ENCODE measurements around the gene TGFA.

The TGFA gene

DNA sequence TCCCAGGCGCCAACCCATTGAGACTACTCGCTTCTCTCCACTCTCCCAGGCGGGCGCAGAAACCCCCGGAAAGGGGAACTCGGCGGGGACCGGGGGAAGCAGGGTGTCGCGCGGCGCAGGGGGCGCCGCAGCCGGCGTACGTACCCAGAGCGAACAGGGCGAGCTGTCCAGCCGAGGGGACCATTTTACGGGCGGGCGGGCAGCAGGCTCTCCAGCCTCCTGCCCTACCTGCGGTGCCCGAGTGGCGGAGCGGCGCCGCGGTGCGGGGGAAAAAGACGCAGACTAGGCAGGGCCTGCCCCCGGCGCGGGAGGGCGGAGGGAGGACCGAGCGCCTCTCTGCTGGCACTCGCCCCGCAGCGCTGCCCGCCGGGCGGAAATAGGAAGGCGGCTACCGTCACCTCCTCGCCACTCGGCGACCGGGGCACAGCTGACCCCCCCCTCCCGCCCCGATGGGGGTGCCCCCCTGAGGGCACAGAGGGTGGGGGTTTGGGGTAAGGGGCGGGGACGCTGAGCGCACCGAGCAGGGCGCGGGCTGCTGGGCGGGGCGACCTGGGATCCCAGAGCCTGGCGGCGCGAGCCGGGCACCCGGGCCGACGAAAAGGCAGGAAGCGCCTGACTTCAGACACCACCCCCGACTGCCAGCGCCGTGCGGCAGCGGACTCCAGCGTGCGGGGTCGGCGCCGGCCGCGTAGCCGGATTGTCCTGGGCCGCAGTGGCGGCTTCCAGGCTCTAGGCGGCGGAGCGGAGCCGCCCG, at the start of gene TGFA:
TGFA (minus strand) TSS at position 243 of the 754 bp plus-strand sequence; CDS start at position 184, 59 bp downstream.
- no peaks in the 10 kb centered on the region for H3K36me3 Mint-ChIP-seq
- DNase-seq (ENCODE audit: low spot score in 2 of 2) (peak; percentile 42 to 59), ATAC-seq (ENCODE audit: low read depth) (peak; percentile 76)
- no peaks in the 10 kb centered on the region for H3K9me3 Mint-ChIP-seq
- peaks cover 9% of the 10 kb centered on the region for H3K4me1 Mint-ChIP-seq
- H3K27ac Mint-ChIP-seq = no peak within 1 kb of the TSS
- H3K27me3 Mint-ChIP-seq = peaks cover 20% of the 10 kb centered on the region
- peak within 1 kb of the TSS; percentile 71 for H3K4me3 Mint-ChIP-seq

- H3K9me3 Mint-ChIP-seq = peaks cover 2% of the 10 kb centered on the region
- no peak overlapping the region for H3K4me3 Mint-ChIP-seq
- DNase-seq (ENCODE audit: low spot score in 2 of 2) = no peak
- H3K27me3 Mint-ChIP-seq = peaks cover 12% of the 10 kb centered on the region
- H3K4me1 Mint-ChIP-seq = no peaks in the 10 kb centered on the region
- no peak overlapping the region for H3K27ac Mint-ChIP-seq
- H3K36me3 Mint-ChIP-seq = peaks cover 1% of the 10 kb centered on the region
- ATAC-seq (ENCODE audit: low read depth) = no peak
Measured at GRCh38 chr2:70603066-70603465, 49.4 kb upstream of the TGFA start.

- ATAC-seq (ENCODE audit: low read depth) = no peak
- Mint-ChIP-seq H3K27me3 (peaks cover 5% of the 10 kb centered on the region), H3K36me3 (peaks cover 1% of the 10 kb centered on the region), H3K4me1 (no peaks in the 10 kb centered on the region), H3K9me3 (peaks cover 2% of the 10 kb centered on the region), H3K4me3 (no peak overlapping the region), H3K27ac (no peak overlapping the region)
- DNase-seq (ENCODE audit: low spot score in 2 of 2) = no peak
Measured at GRCh38 chr2:70598197-70598596, 44.6 kb upstream of the TGFA start.

GRCh38 chr2:70596739-70597138, 43.1 kb upstream of the TGFA start:
- H3K27me3 Mint-ChIP-seq = peaks cover 5% of the 10 kb centered on the region
- H3K36me3 Mint-ChIP-seq = peaks cover 1% of the 10 kb centered on the region
- peaks cover 2% of the 10 kb centered on the region for H3K9me3 Mint-ChIP-seq
- H3K4me1 Mint-ChIP-seq = no peaks in the 10 kb centered on the region
- no peak for DNase-seq (ENCODE audit: low spot score in 2 of 2)
- no peak overlapping the region for H3K4me3 Mint-ChIP-seq
- ATAC-seq (ENCODE audit: low read depth) = no peak
- no peak overlapping the region for H3K27ac Mint-ChIP-seq

DNA sequence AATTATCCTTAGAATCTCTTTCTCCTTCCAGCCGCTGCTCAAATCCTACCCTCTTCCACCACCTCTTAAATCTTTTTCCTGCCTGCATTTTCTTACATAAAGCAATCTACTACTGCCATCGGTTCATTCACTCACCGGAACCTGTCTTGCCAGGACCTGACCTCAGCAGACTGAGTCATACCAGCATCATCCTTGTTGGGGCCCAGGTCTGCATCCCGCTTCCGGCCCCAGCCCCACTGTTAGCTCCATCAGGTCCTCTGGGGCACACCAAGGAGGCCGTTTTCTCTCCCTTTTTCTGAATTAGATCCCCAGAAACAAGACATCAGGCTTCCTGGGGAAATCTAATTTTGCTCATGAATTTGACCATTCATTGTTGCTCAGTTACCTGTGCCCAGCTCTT, 42.7 kb upstream of the TGFA start:
- Mint-ChIP-seq H3K27me3 (peaks cover 5% of the 10 kb centered on the region), H3K27ac (no peak overlapping the region)

GRCh38 chr2:70583091-70583490, 29.5 kb upstream of the TGFA start:
- Mint-ChIP-seq H3K36me3 (no peaks in the 10 kb centered on the region), H3K4me3 (no peak overlapping the region), H3K4me1 (no peaks in the 10 kb centered on the region), H3K9me3 (no peaks in the 10 kb centered on the region), H3K27me3 (peaks cover 7% of the 10 kb centered on the region), H3K27ac (no peak overlapping the region)
- no peak for DNase-seq (ENCODE audit: low spot score in 2 of 2)
- no peak for ATAC-seq (ENCODE audit: low read depth)

More for the DNA sequence above, 42.7 kb upstream of the TGFA start:
- Mint-ChIP-seq H3K4me3 (no peak overlapping the region), H3K4me1 (no peaks in the 10 kb centered on the region), H3K9me3 (peaks cover 2% of the 10 kb centered on the region), H3K36me3 (peaks cover 1% of the 10 kb centered on the region)
- ATAC-seq (ENCODE audit: low read depth) = no peak
- no peak for DNase-seq (ENCODE audit: low spot score in 2 of 2)

- peaks cover 4% of the 10 kb centered on the region for H3K9me3 Mint-ChIP-seq
- H3K4me3 Mint-ChIP-seq = no peak overlapping the region
- H3K27me3 Mint-ChIP-seq = peaks cover 11% of the 10 kb centered on the region
- H3K36me3 Mint-ChIP-seq = no peaks in the 10 kb centered on the region
- H3K27ac Mint-ChIP-seq = no peak overlapping the region
- no peak for DNase-seq (ENCODE audit: low spot score in 2 of 2)
- no peaks in the 10 kb centered on the region for H3K4me1 Mint-ChIP-seq
- ATAC-seq (ENCODE audit: low read depth) = no peak
Measured at GRCh38 chr2:70580352-70580751, 26.7 kb upstream of the TGFA start.

- Mint-ChIP-seq H3K27me3 (peaks cover 18% of the 10 kb centered on the region), H3K27ac (no peak overlapping the region)
- DNase-seq (ENCODE audit: low spot score in 2 of 2) = no peak
Measured at GRCh38 chr2:70574618-70575017, 21.0 kb upstream of the TGFA start.

DNA sequence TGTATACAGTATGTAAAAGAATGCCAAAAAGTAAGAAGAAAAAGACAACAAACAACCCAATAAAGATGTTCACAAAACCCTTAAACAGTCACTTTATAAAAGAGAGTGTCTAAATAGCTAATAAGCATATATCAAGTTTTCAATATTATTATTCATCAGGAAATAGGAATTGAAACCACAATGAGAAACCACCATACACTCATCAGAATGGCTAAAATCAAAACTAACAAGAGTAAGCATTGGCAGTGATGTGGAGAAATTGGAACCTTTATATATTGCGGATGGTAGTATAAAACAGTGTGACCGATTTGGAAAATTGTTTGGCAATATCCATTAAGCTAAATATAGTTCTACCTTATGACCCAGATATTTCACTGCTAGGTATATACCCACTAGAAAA, 20.5 kb upstream of the TGFA start:
- H3K27me3 Mint-ChIP-seq = peaks cover 18% of the 10 kb centered on the region
- ATAC-seq (ENCODE audit: low read depth) (no peak), DNase-seq (ENCODE audit: low spot score in 2 of 2) (no peak)
- H3K4me3 Mint-ChIP-seq = no peak overlapping the region
- H3K27ac Mint-ChIP-seq = no peak overlapping the region
- H3K4me1 Mint-ChIP-seq = no peaks in the 10 kb centered on the region
- no peaks in the 10 kb centered on the region for H3K36me3 Mint-ChIP-seq
- H3K9me3 Mint-ChIP-seq = peaks cover 5% of the 10 kb centered on the region

More at GRCh38 chr2:70574618-70575017, 21.0 kb upstream of the TGFA start:
- no peak overlapping the region for H3K4me3 Mint-ChIP-seq
- H3K36me3 Mint-ChIP-seq = no peaks in the 10 kb centered on the region
- ATAC-seq (ENCODE audit: low read depth) = no peak
- no peaks in the 10 kb centered on the region for H3K4me1 Mint-ChIP-seq
- H3K9me3 Mint-ChIP-seq = peaks cover 5% of the 10 kb centered on the region

GRCh38 chr2:70570041-70570661, 16.5 kb upstream of the TGFA start:
- ATAC-seq (ENCODE audit: low read depth) = no peak

DNA sequence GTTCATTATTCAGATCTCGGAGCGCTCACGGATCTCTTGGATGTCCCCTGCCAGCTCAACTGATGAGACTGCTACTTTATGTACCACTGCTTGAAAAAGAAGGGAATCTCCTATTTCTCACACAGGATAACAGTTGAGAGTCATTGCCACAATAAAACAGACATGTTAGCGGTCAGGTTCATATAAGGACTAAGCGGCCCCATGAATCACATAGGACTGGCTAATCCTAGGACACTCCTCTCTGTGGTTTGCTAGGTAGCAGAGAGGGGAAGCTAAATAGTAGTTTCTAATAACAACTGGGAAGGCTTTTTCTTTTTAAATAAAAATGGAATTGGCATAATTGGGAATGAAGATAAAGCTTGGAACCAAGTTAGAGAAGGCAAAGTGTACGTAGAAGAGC, 15.9 kb upstream of the TGFA start:
- no peak for DNase-seq (ENCODE audit: low spot score in 2 of 2)
- peaks cover 12% of the 10 kb centered on the region for H3K27me3 Mint-ChIP-seq
- no peaks in the 10 kb centered on the region for H3K4me1 Mint-ChIP-seq
- ATAC-seq (ENCODE audit: low read depth) = no peak
- no peak overlapping the region for H3K4me3 Mint-ChIP-seq
- H3K9me3 Mint-ChIP-seq = no peaks in the 10 kb centered on the region
- H3K27ac Mint-ChIP-seq = no peak overlapping the region
- H3K36me3 Mint-ChIP-seq = no peaks in the 10 kb centered on the region

More at GRCh38 chr2:70570041-70570661, 16.5 kb upstream of the TGFA start:
- no peaks in the 10 kb centered on the region for H3K4me1 Mint-ChIP-seq
- H3K27me3 Mint-ChIP-seq = peaks cover 12% of the 10 kb centered on the region
- no peaks in the 10 kb centered on the region for H3K36me3 Mint-ChIP-seq
- no peak for DNase-seq (ENCODE audit: low spot score in 2 of 2)
- no peak overlapping the region for H3K4me3 Mint-ChIP-seq
- no peaks in the 10 kb centered on the region for H3K9me3 Mint-ChIP-seq
- no peak overlapping the region for H3K27ac Mint-ChIP-seq

DNA sequence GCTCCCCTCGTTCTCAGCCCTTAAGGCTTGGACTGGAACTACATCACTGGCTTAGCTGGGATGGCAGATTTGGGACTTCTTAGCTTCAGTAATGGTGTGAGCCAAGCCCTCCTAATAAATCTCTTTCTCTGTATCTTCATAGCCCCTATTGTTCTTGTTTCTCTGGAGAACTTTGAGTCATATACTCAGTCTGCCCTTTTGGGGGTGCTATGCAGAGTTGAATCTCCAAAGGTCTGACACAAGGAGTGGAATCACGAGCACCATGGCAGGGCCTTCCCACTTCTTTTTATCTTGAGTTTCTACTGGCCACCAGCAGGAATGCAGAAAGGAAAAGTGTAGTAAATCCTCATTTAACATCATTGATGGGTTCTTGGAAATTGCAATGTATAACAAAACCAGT, 13.3 kb upstream of the TGFA start:
- H3K36me3 Mint-ChIP-seq = no peaks in the 10 kb centered on the region
- ATAC-seq (ENCODE audit: low read depth) (no peak), DNase-seq (ENCODE audit: low spot score in 2 of 2) (no peak)
- no peaks in the 10 kb centered on the region for H3K4me1 Mint-ChIP-seq
- no peak overlapping the region for H3K27ac Mint-ChIP-seq
- H3K27me3 Mint-ChIP-seq = peaks cover 5% of the 10 kb centered on the region
- H3K9me3 Mint-ChIP-seq = no peaks in the 10 kb centered on the region
- no peak overlapping the region for H3K4me3 Mint-ChIP-seq

- Mint-ChIP-seq H3K4me1 (no peaks in the 10 kb centered on the region), H3K9me3 (no peaks in the 10 kb centered on the region), H3K27ac (no peak overlapping the region), H3K27me3 (peaks cover 5% of the 10 kb centered on the region), H3K4me3 (no peak overlapping the region), H3K36me3 (no peaks in the 10 kb centered on the region)
- ATAC-seq (ENCODE audit: low read depth) (no peak), DNase-seq (ENCODE audit: low spot score in 2 of 2) (no peak)
Measured at GRCh38 chr2:70566464-70566863, 12.8 kb upstream of the TGFA start.

GRCh38 chr2:70565039-70565731, 11.6 kb upstream of the TGFA start:
- H3K36me3 Mint-ChIP-seq = no peaks in the 10 kb centered on the region
- H3K27me3 Mint-ChIP-seq = peaks cover 4% of the 10 kb centered on the region
- DNase-seq (ENCODE audit: low spot score in 2 of 2) (no peak), ATAC-seq (ENCODE audit: low read depth) (no peak)
- H3K27ac Mint-ChIP-seq = no peak overlapping the region
- no peak overlapping the region for H3K4me3 Mint-ChIP-seq
- H3K4me1 Mint-ChIP-seq = no peaks in the 10 kb centered on the region
- no peaks in the 10 kb centered on the region for H3K9me3 Mint-ChIP-seq
